Activated naive CD4-positive, alpha-beta T cell treated with anti-CD3 and anti-CD28 coated beads, Interleukin-2, amount 10 ng/mL, durations not matched to agents 7 days and 5 days (primary cell): Measurements from ENCODE around the gene KLHDC7B.
"Not testable (repeated sequence)": the region's sequence is repeated elsewhere in the genome, so short reads cannot be mapped to it uniquely, and the experiment has no call there.

ENCODE experiments used
- CTCF ChIA-PET: fragments of 350-600 bp; sonication (Branson Sonifier 250); formaldehyde crosslinking; loops from one replicate; lab custom pipeline; 2021; ENCODE audit warnings: antibody characterized with exemption; lab: Charles Lee
- DNase-seq: peaks from one replicate; pipeline ENCODE4 v3.0.0-alpha.2; 2020
- H3K27ac Mint-ChIP-seq: one replicate; pipeline ENCODE4 v1.8.0; 2021; ENCODE audit warnings: mild to moderate bottlenecking, moderate library complexity, mixed read lengths
- H3K27me3 Mint-ChIP-seq: one replicate; pipeline ENCODE4 v1.8.0; 2021; ENCODE audit warnings: mild to moderate bottlenecking, mixed read lengths
- H3K36me3 Mint-ChIP-seq: one replicate; pipeline ENCODE4 v1.8.0; 2021; ENCODE audit warnings: mixed read lengths
- H3K4me1 Mint-ChIP-seq: one replicate; pipeline ENCODE4 v1.8.0; 2021; ENCODE audit warnings: mixed read lengths
- H3K4me3 Mint-ChIP-seq: one replicate; pipeline ENCODE4 v1.8.0; 2021; ENCODE audit warnings: mild to moderate bottlenecking, moderate library complexity, mixed read lengths
- H3K9me3 Mint-ChIP-seq: one replicate; pipeline ENCODE4 v1.8.0; 2021; ENCODE audit warnings: mixed read lengths

The KLHDC7B gene

GRCh38 chr22:50507421-50507990, 38.2 kb upstream of the KLHDC7B start, which contains the start of gene LMF2:
Gene LMF2, minus strand, starts transcription at chr22:50507702. Its CDS starts 27 bp downstream, at chr22:50507675.
- no peaks in the 10 kb centered on the region for H3K27me3 Mint-ChIP-seq
- H3K27ac Mint-ChIP-seq, result peak within 1 kb of the TSS; percentile 96
- CTCF ChIA-PET, result interaction anchor here (0.7 to 1.9 kb wide), 6 partner anchors 10 to 231 kb away, joined by 3 to 14 read pairs (median 4); partner anchors contain the start of gene SCO2
- peaks cover 16% of the 10 kb centered on the region for H3K36me3 Mint-ChIP-seq
- H3K4me3 Mint-ChIP-seq, result peak within 1 kb of the TSS; percentile 93
- H3K9me3 Mint-ChIP-seq, result no peaks in the 10 kb centered on the region
- peaks cover 29% of the 10 kb centered on the region for H3K4me1 Mint-ChIP-seq
- DNase-seq, result peak; percentile 94

GRCh38 chr22:50507991-50508884, 37.5 kb upstream of the KLHDC7B start, which contains the start of gene NCAPH2:
Gene NCAPH2, plus strand, starts transcription at chr22:50508224. Its CDS starts 114 bp downstream, at chr22:50508338.
- peak within 1 kb of the TSS; percentile 93 for H3K4me3 Mint-ChIP-seq

GRCh38 chr22:50508897-50509296, 36.8 kb upstream of the KLHDC7B start:
- Mint-ChIP-seq H3K36me3 (peaks cover 13% of the 10 kb centered on the region), H3K27ac (peak overlapping the region; percentile 90), H3K4me1 (peaks cover 39% of the 10 kb centered on the region), H3K27me3 (no peaks in the 10 kb centered on the region), H3K9me3 (no peaks in the 10 kb centered on the region), H3K4me3 (peak overlapping the region; percentile 80)
- DNase-seq, result no peak
- CTCF ChIA-PET, result interaction anchor here (0.7 to 2.0 kb wide), 7 partner anchors 10 to 118 kb away, joined by 3 to 14 read pairs (median 4); partner anchors contain the start of gene SCO2

More at GRCh38 chr22:50507991-50508884, 37.5 kb upstream of the KLHDC7B start, which contains the start of gene NCAPH2:
- Mint-ChIP-seq H3K36me3 (peaks cover 13% of the 10 kb centered on the region), H3K9me3 (no peaks in the 10 kb centered on the region), H3K4me1 (peaks cover 34% of the 10 kb centered on the region), H3K27ac (peak within 1 kb of the TSS; percentile 96), H3K27me3 (no peaks in the 10 kb centered on the region)
- peak; percentile 97 for DNase-seq
- CTCF ChIA-PET, result interaction anchor here (0.7 to 2.0 kb wide), 11 partner anchors 10 to 232 kb away, joined by 3 to 14 read pairs (median 4); partner anchors contain the start of gene SCO2

- H3K9me3 Mint-ChIP-seq, result no peaks in the 10 kb centered on the region
- no peak overlapping the region for H3K27ac Mint-ChIP-seq
- peaks cover 37% of the 10 kb centered on the region for H3K4me1 Mint-ChIP-seq
- no peak overlapping the region for H3K4me3 Mint-ChIP-seq
- peaks cover 19% of the 10 kb centered on the region for H3K36me3 Mint-ChIP-seq
- DNase-seq, result no peak
- H3K27me3 Mint-ChIP-seq, result no peaks in the 10 kb centered on the region
- CTCF ChIA-PET, result no interaction called here
These were observed 32.5 kb upstream of the KLHDC7B start for GRCh38 chr22:50513175-50513574.

GRCh38 chr22:50516068-50516467, 29.6 kb upstream of the KLHDC7B start:
- Mint-ChIP-seq H3K27me3 (no peaks in the 10 kb centered on the region), H3K36me3 (peaks cover 22% of the 10 kb centered on the region), H3K4me3 (no peak overlapping the region), H3K4me1 (peaks cover 23% of the 10 kb centered on the region), H3K9me3 (no peaks in the 10 kb centered on the region), H3K27ac (no peak overlapping the region)
- no peak for DNase-seq
- CTCF ChIA-PET, result interaction anchor here (0.5 to 2.3 kb wide), 2 partner anchors 9 to 49 kb away, joined by 4 to 16 read pairs; partner anchors contain the start of gene SCO2

- CTCF ChIA-PET, result interaction anchor here (2.3 kb wide), 1 partner anchor 8 kb away, joined by 16 read pairs; the partner anchor contains the start of gene SCO2
- H3K4me3 Mint-ChIP-seq, result no peak overlapping the region
- no peaks in the 10 kb centered on the region for H3K9me3 Mint-ChIP-seq
- no peak overlapping the region for H3K27ac Mint-ChIP-seq
- no peak for DNase-seq
- peaks cover 23% of the 10 kb centered on the region for H3K36me3 Mint-ChIP-seq
- H3K4me1 Mint-ChIP-seq, result peaks cover 23% of the 10 kb centered on the region
- no peaks in the 10 kb centered on the region for H3K27me3 Mint-ChIP-seq
These were observed 28.8 kb upstream of the KLHDC7B start for GRCh38 chr22:50516891-50517290.

- Mint-ChIP-seq H3K4me1 (peaks cover 16% of the 10 kb centered on the region), H3K4me3 (no peak overlapping the region), H3K27me3 (no peaks in the 10 kb centered on the region), H3K36me3 (peaks cover 19% of the 10 kb centered on the region), H3K27ac (no peak overlapping the region), H3K9me3 (no peaks in the 10 kb centered on the region)
- CTCF ChIA-PET, result no interaction called here
- DNase-seq, result no peak
These were observed 28.0 kb upstream of the KLHDC7B start for GRCh38 chr22:50517495-50518260.

GRCh38 chr22:50518606-50519005, 27.1 kb upstream of the KLHDC7B start:
- DNase-seq, result no peak
- Mint-ChIP-seq H3K9me3 (no peaks in the 10 kb centered on the region), H3K27me3 (no peaks in the 10 kb centered on the region), H3K4me3 (no peak overlapping the region), H3K27ac (no peak overlapping the region), H3K36me3 (peaks cover 22% of the 10 kb centered on the region), H3K4me1 (peaks cover 12% of the 10 kb centered on the region)
- CTCF ChIA-PET, result no interaction called here

GRCh38 chr22:50519151-50519550, 26.5 kb upstream of the KLHDC7B start:
- Mint-ChIP-seq H3K4me1 (peaks cover 11% of the 10 kb centered on the region), H3K27ac (no peak overlapping the region), H3K27me3 (no peaks in the 10 kb centered on the region), H3K4me3 (no peak overlapping the region), H3K9me3 (no peaks in the 10 kb centered on the region), H3K36me3 (peaks cover 22% of the 10 kb centered on the region)
- no peak for DNase-seq
- CTCF ChIA-PET, result no interaction called here

GRCh38 chr22:50520184-50520583, 25.5 kb upstream of the KLHDC7B start:
- CTCF ChIA-PET, H3K4me3 Mint-ChIP-seq, H3K27me3 Mint-ChIP-seq, H3K9me3 Mint-ChIP-seq, DNase-seq, H3K27ac Mint-ChIP-seq: not testable (repeated sequence)
- Mint-ChIP-seq H3K4me1 (peaks cover 15% of the 10 kb centered on the region), H3K36me3 (peaks cover 22% of the 10 kb centered on the region)

- CTCF ChIA-PET, result no interaction called here
- H3K36me3 Mint-ChIP-seq, result peaks cover 22% of the 10 kb centered on the region
- H3K9me3 Mint-ChIP-seq, result no peaks in the 10 kb centered on the region
- DNase-seq, result no peak
- H3K4me1 Mint-ChIP-seq, result peaks cover 11% of the 10 kb centered on the region
- H3K27me3 Mint-ChIP-seq, result no peaks in the 10 kb centered on the region
- no peak overlapping the region for H3K4me3 Mint-ChIP-seq
- peak overlapping the region; percentile 24 for H3K27ac Mint-ChIP-seq
These were observed 24.8 kb upstream of the KLHDC7B start for GRCh38 chr22:50520826-50521453.

GRCh38 chr22:50521710-50522109, 24.0 kb upstream of the KLHDC7B start:
- peaks cover 12% of the 10 kb centered on the region for H3K4me1 Mint-ChIP-seq
- H3K27me3 Mint-ChIP-seq, result no peaks in the 10 kb centered on the region
- CTCF ChIA-PET, result interaction anchor here (1.6 kb wide), 1 partner anchor 99 kb away, joined by 4 read pairs; no protein-coding TSS in a partner anchor
- no peak for DNase-seq
- H3K36me3 Mint-ChIP-seq, result peaks cover 21% of the 10 kb centered on the region
- H3K27ac Mint-ChIP-seq, result no peak overlapping the region
- no peak overlapping the region for H3K4me3 Mint-ChIP-seq
- no peaks in the 10 kb centered on the region for H3K9me3 Mint-ChIP-seq

GRCh38 chr22:50522208-50522805, 23.4 kb upstream of the KLHDC7B start:
- no peak for DNase-seq
- Mint-ChIP-seq H3K27ac (peak overlapping the region; percentile 19), H3K4me3 (no peak overlapping the region), H3K9me3 (no peaks in the 10 kb centered on the region), H3K36me3 (peaks cover 21% of the 10 kb centered on the region), H3K4me1 (peaks cover 18% of the 10 kb centered on the region), H3K27me3 (no peaks in the 10 kb centered on the region)
- CTCF ChIA-PET, result interaction anchor here (1.1 to 1.6 kb wide), 2 partner anchors 13 to 98 kb away, joined by 4 read pairs; no protein-coding TSS in a partner anchor
